Liver (tissue), 9 donors: Measurements from ENCODE around the gene IGDCC3. TPM values are rescaled to one million over a fixed set of nuclear protein-coding genes. Genes with fewer than 3 reads are reported as not detected.
A peak's percentile ranks its signal among the peaks of the same experiment; 100 is the strongest.

Experiments used
- DNase-seq: peaks from one replicate; pipeline ENCODE4 v3.0.0-alpha.2; 2017; ENCODE audit warnings: low spot score
- H3K27ac ChIP-seq, 2 donors: one replicate each; pipeline ENCODE4 v1.7.0; 2013; ENCODE audit warnings: inconsistent platforms in 2 of 2, low read length in 2 of 2, control low read depth in 1 of 2, low read depth in 1 of 2, mild to moderate bottlenecking in 1 of 2
- H3K27me3 ChIP-seq, 4 donors: one replicate each; pipeline versions ENCODE4 v1.6.1 to v1.7.0; 2013; ENCODE audit warnings: low read length in 3 of 4, inconsistent platforms in 1 of 4, mild to moderate bottlenecking in 1 of 4, moderate library complexity in 1 of 4; ENCODE audit not compliant: control insufficient read depth in 4 of 4, insufficient read depth in 4 of 4
- H3K36me3 ChIP-seq, 4 donors: one replicate each; pipeline versions ENCODE4 v1.6.1 to v1.7.0; 2013; ENCODE audit warnings: low read length in 3 of 4, mild to moderate bottlenecking in 3 of 4, low read depth in 1 of 4, moderate library complexity in 1 of 4; ENCODE audit not compliant: control insufficient read depth in 4 of 4, insufficient read depth in 3 of 4
- H3K4me1 ChIP-seq, 4 donors: one replicate each; pipeline versions ENCODE4 v1.6.1 to v1.7.0; 2013; ENCODE audit warnings: low read length in 3 of 4, mild to moderate bottlenecking in 3 of 4, moderate library complexity in 1 of 4; ENCODE audit not compliant: control insufficient read depth in 4 of 4, insufficient read depth in 4 of 4
- H3K4me3 ChIP-seq, 3 donors: one replicate each; pipeline versions ENCODE4 v1.6.1 to v1.7.0; 2013; ENCODE audit warnings: low read length in 3 of 3, control low read depth in 1 of 3, low read depth in 1 of 3, mild to moderate bottlenecking in 1 of 3
- H3K9ac ChIP-seq, 2 donors: one replicate each; pipeline ENCODE4 v1.7.0; 2013; ENCODE audit warnings: low read length in 2 of 2, mild to moderate bottlenecking in 2 of 2, moderate library complexity in 2 of 2, control low read depth in 1 of 2, low read depth in 1 of 2
- H3K9me3 ChIP-seq, 4 donors: one replicate each; pipeline versions ENCODE4 v1.6.1 to v1.7.0; 2013; ENCODE audit warnings: low read length in 3 of 4; ENCODE audit not compliant: control insufficient read depth in 4 of 4
- EGR1 ChIP-seq, 2 donors: IDR thresholded peaks; 2 replicates each; pipeline ENCODE4 v1.6.1; 2016 to 2018; ENCODE audit warnings: antibody characterized with exemption in 2 of 2, low read depth in 2 of 2
- FOXA1 ChIP-seq: IDR thresholded peaks from 2 replicates; pipeline ENCODE4 v1.6.1; 2016; ENCODE audit warnings: antibody characterized with exemption
- FOXA2 ChIP-seq: IDR thresholded peaks from 2 replicates; pipeline ENCODE4 v1.6.1; 2016; ENCODE audit warnings: antibody characterized with exemption
- GABPA ChIP-seq, 2 donors: IDR thresholded peaks in 1 of 2; conservative IDR thresholded peaks in 1 of 2; 2 replicates each; pipeline ENCODE4 v1.6.1; 2016; ENCODE audit warnings: antibody characterized with exemption in 2 of 2, mild to moderate bottlenecking in 1 of 2, moderate library complexity in 1 of 2
- HNF4A ChIP-seq, 2 donors: conservative IDR thresholded peaks; 2 replicates each; pipeline ENCODE4 v1.6.1; 2016; ENCODE audit warnings: antibody characterized with exemption in 2 of 2, mild to moderate bottlenecking in 2 of 2
- HNF4G ChIP-seq: IDR thresholded peaks from 2 replicates; pipeline ENCODE4 v1.6.1; 2016; ENCODE audit warnings: antibody characterized with exemption
- JUND ChIP-seq, 2 donors: IDR thresholded peaks; 2 replicates each; pipeline ENCODE4 v1.6.1; 2016; ENCODE audit warnings: antibody characterized with exemption in 2 of 2
- NR2F2 ChIP-seq: IDR thresholded peaks from 2 replicates; pipeline ENCODE4 v1.6.1; 2016; ENCODE audit warnings: antibody characterized with exemption
- RAD21 ChIP-seq, 2 donors: IDR thresholded peaks; 2 replicates each; pipeline ENCODE4 v1.6.1; 2016; ENCODE audit warnings: antibody characterized with exemption in 2 of 2, mild to moderate bottlenecking in 2 of 2
- RXRA ChIP-seq, 2 donors: IDR thresholded peaks; 2 replicates each; pipeline ENCODE4 v1.6.1; 2017 to 2018; ENCODE audit warnings: antibody characterized with exemption in 2 of 2, mild to moderate bottlenecking in 1 of 2
- SP1 ChIP-seq: IDR thresholded peaks from 2 replicates; pipeline ENCODE4 v1.6.1; 2018; ENCODE audit warnings: antibody characterized with exemption, mild to moderate bottlenecking
- TAF1 ChIP-seq: conservative IDR thresholded peaks from 2 replicates; pipeline ENCODE4 v1.6.1; 2016; ENCODE audit warnings: antibody characterized with exemption, mild to moderate bottlenecking
- YY1 ChIP-seq: IDR thresholded peaks from 2 replicates; pipeline ENCODE4 v1.6.1; 2016; ENCODE audit warnings: antibody characterized with exemption, mild to moderate bottlenecking
- WGBS: extraction: QIAGEN DNeasy Blood & Tissue Kit; methylation state at CpG from one replicate; pipeline ENCODE4 v1.1.7; 2013; 5-methylcytosine and 5-hydroxymethylcytosine counted together
- polyA plus RNA-seq, 2 donors: library from polyadenylated mRNA; stranded (reverse) in 1 of 2; unstranded in 1 of 2; fragments of 200-250 nt in 1 of 2; fragments of >200 nt in 1 of 2; fragmentation: Nextera tagmentation in 1 of 2; extraction: Ambion mirVana in 1 of 2; gene quantifications; one replicate each; pipeline versions ENCODE4 v1.2.1 to v1.2.3, GENCODE V29; 2013 to 2015
- total RNA-seq, 2 donors: library from RNA; depleted of rRNA; stranded (reverse); fragments of >200 nt; gene quantifications; one replicate each; pipeline ENCODE4 v1.2.3, GENCODE V29; 2014
- TF ChIP-seq, protein P1 (sequence below): fragments of 150-350 bp; IDR thresholded peaks from 2 replicates; pipeline ENCODE4 v1.5.1; 2017; ENCODE audit warnings: improper control_type of control experiment, low read depth, low read length; ENCODE audit not compliant: missing input control
- TF ChIP-seq, protein P2 (sequence below): IDR thresholded peaks from 2 replicates; pipeline ENCODE4 v1.6.1; 2016; ENCODE audit warnings: antibody characterized with exemption
- TF ChIP-seq, protein P3 (sequence below): IDR thresholded peaks from 2 replicates; pipeline ENCODE4 v1.6.1; 2016; ENCODE audit warnings: antibody characterized with exemption, mild to moderate bottlenecking
- TF ChIP-seq, protein P4 (sequence below): IDR thresholded peaks from 2 replicates; pipeline ENCODE4 v1.6.1; 2016; ENCODE audit warnings: antibody characterized with exemption
- TF ChIP-seq, protein P5 (sequence below): IDR thresholded peaks from 2 replicates; pipeline ENCODE4 v1.6.1; 2016; ENCODE audit warnings: antibody characterized with exemption
- donor health status: healthy.
- donor health status: healthy.
- donor health status: healthy.
- donor health status: healthy.
- donor health status: healthy.

The IGDCC3 gene
- total and polyA plus RNA-seq, 4 donors = 1.5 TPM; not detected in 3

DNA sequence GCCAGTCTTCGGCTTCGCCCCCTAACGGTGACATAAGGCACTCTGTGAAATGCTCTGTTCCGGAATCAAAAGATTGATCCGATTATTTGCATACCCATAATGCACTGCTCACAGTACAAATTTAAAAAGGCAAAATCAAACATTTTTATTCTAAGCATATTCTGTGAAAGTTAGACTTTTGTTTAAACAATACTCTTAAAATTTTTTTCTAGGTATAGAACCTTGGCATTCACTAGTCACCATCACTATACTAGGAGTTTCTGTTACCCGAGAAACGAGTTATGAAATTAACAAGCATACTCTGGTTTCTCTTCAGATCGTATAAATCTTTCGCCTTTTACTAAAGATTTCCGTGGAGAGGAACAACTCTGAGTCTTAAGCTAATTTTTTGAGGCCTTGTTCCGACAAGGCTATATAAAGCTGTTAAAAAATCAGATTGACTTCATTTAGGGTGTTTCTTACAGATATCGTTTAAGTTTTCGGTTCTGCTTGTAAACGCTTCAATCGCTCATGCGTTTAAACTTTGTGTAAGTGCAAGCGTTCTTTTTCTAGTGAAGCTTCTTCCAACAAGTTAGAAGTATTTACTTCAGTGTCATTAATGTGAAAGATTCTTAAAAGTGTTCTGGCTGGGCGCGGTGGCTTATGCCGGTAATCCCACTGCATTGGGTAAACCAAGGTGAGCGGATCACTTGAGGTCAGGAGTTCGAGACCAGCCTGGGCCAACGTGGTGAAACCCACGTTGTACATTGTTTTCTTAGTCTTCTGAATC lies 73.2 kb downstream of the IGDCC3 start, which contains the start of gene RNU5B-1:
RNU5B-1 (plus strand) TSS at position 297 of the 769 bp plus-strand sequence.
- H3K9ac ChIP-seq = peak within 1 kb of the TSS; percentile 84 to 94
- H3K27me3 ChIP-seq = no peaks in the 10 kb centered on the region
- peak within 1 kb of the TSS; percentile 46 to 69 (median 68) for H3K4me3 ChIP-seq
- H3K36me3 ChIP-seq = no peaks in the 10 kb centered on the region
- TF ChIP-seq, protein P1, sequence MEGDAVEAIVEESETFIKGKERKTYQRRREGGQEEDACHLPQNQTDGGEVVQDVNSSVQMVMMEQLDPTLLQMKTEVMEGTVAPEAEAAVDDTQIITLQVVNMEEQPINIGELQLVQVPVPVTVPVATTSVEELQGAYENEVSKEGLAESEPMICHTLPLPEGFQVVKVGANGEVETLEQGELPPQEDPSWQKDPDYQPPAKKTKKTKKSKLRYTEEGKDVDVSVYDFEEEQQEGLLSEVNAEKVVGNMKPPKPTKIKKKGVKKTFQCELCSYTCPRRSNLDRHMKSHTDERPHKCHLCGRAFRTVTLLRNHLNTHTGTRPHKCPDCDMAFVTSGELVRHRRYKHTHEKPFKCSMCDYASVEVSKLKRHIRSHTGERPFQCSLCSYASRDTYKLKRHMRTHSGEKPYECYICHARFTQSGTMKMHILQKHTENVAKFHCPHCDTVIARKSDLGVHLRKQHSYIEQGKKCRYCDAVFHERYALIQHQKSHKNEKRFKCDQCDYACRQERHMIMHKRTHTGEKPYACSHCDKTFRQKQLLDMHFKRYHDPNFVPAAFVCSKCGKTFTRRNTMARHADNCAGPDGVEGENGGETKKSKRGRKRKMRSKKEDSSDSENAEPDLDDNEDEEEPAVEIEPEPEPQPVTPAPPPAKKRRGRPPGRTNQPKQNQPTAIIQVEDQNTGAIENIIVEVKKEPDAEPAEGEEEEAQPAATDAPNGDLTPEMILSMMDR = peak; percentile 85
- TF ChIP-seq TAF1 (peak; percentile 71), EGR1 (IDR thresholded peaks at IDR 0.05; ENCODE audit: low read depth in 2 of 2) (peak; percentile 42 to 46), RAD21 (IDR thresholded peaks at IDR 0.05) (peak; percentile 43 to 65), HNF4G (no peak), SP1 (peak; percentile 79), YY1 (peak; percentile 59), FOXA1 (peak; percentile 30), HNF4A (conservative IDR thresholded peaks at IDR 0.05) (peak; percentile 63 to 75), RXRA (IDR thresholded peaks at IDR 0.05) (peak; percentile 71 to 94), FOXA2 (no peak), NR2F2 (no peak), GABPA (IDR thresholded peaks at IDR 0.05 in 1 of 2, conservative IDR thresholded peaks at IDR 0.05 in 1 of 2) (peak in 1 of 2 donors; percentile 33), JUND (IDR thresholded peaks at IDR 0.05) (peak; percentile 89 to 91)
- TF ChIP-seq, protein P2, sequence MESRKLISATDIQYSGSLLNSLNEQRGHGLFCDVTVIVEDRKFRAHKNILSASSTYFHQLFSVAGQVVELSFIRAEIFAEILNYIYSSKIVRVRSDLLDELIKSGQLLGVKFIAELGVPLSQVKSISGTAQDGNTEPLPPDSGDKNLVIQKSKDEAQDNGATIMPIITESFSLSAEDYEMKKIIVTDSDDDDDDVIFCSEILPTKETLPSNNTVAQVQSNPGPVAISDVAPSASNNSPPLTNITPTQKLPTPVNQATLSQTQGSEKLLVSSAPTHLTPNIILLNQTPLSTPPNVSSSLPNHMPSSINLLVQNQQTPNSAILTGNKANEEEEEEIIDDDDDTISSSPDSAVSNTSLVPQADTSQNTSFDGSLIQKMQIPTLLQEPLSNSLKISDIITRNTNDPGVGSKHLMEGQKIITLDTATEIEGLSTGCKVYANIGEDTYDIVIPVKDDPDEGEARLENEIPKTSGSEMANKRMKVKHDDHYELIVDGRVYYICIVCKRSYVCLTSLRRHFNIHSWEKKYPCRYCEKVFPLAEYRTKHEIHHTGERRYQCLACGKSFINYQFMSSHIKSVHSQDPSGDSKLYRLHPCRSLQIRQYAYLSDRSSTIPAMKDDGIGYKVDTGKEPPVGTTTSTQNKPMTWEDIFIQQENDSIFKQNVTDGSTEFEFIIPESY = peak; percentile 82
- TF ChIP-seq, protein P3, sequence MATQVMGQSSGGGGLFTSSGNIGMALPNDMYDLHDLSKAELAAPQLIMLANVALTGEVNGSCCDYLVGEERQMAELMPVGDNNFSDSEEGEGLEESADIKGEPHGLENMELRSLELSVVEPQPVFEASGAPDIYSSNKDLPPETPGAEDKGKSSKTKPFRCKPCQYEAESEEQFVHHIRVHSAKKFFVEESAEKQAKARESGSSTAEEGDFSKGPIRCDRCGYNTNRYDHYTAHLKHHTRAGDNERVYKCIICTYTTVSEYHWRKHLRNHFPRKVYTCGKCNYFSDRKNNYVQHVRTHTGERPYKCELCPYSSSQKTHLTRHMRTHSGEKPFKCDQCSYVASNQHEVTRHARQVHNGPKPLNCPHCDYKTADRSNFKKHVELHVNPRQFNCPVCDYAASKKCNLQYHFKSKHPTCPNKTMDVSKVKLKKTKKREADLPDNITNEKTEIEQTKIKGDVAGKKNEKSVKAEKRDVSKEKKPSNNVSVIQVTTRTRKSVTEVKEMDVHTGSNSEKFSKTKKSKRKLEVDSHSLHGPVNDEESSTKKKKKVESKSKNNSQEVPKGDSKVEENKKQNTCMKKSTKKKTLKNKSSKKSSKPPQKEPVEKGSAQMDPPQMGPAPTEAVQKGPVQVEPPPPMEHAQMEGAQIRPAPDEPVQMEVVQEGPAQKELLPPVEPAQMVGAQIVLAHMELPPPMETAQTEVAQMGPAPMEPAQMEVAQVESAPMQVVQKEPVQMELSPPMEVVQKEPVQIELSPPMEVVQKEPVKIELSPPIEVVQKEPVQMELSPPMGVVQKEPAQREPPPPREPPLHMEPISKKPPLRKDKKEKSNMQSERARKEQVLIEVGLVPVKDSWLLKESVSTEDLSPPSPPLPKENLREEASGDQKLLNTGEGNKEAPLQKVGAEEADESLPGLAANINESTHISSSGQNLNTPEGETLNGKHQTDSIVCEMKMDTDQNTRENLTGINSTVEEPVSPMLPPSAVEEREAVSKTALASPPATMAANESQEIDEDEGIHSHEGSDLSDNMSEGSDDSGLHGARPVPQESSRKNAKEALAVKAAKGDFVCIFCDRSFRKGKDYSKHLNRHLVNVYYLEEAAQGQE = peak; percentile 81
- TF ChIP-seq, protein P4, sequence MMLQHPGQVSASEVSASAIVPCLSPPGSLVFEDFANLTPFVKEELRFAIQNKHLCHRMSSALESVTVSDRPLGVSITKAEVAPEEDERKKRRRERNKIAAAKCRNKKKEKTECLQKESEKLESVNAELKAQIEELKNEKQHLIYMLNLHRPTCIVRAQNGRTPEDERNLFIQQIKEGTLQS = peak; percentile 61
- TF ChIP-seq, protein P5, sequence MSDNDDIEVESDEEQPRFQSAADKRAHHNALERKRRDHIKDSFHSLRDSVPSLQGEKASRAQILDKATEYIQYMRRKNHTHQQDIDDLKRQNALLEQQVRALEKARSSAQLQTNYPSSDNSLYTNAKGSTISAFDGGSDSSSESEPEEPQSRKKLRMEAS = peak; percentile 17
- under 1% methylated on average over 24 of the region's 24 CpGs for WGBS
- H3K4me1 ChIP-seq = peaks cover 0 to 24% (median 15%) of the 10 kb centered on the region in 4 donors
- peak; percentile 67 for DNase-seq
- peak within 1 kb of the TSS; percentile 93 to 97 for H3K27ac ChIP-seq
- no peaks in the 10 kb centered on the region for H3K9me3 ChIP-seq
